HG03159 (cell line): ENCODE measurements around the gene ACACB.

Experiments
- ATAC-seq: cut with Tn5 transposase; IDR thresholded peaks from one replicate; pipeline ENCODE4 v1.9.1; 2021; ENCODE audit warnings: mild to moderate bottlenecking, moderate library complexity; ENCODE audit not compliant: unreplicated experiment

The ACACB gene

DNA sequence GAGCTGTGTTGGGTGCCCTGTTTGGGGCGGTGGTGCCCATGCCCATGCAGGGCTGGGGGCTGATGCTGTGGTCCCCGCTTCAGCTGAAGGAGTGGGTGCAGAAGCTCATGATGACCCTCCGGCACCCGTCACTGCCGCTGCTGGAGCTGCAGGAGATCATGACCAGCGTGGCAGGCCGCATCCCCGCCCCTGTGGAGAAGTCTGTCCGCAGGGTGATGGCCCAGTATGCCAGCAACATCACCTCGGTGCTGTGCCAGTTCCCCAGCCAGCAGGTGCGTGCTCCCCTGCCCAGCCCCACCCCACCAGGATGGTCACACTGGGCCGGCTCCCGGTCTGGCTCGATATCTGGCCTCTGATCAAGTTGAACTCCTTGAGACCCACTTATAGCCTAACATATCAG, 92.7 kb downstream of the ACACB start:
- ATAC-seq: no peak

DNA sequence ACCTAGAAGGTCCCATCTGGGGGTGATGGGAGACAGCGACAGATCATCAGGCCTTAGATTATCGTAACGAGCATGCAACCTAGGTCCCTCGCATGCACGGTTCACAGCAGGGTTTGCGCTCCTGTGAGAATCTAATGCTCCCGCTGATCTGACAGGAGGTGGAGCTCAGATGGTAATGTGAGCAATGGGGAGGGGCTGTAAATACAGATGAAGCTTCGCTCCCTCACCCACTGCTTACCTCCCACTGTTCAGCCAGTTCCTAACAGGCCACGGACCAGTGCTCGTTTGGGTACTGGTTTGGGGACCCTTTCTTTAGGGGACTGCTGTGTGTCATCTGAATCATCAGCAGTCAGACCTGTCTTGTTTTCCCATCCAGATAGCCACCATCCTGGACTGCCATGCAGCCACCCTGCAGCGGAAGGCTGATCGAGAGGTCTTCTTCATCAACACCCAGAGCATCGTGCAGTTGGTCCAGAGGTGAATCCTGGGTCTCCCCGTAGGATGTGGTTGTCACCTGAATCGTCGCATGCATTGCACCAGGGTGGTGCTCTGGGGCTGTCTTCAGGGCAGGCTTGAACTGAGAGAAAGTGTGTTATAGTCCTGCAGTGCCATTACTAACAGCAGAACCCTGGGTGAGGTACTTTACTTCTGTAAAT, 96.2 kb downstream of the ACACB start:
- ATAC-seq: no peak

DNA sequence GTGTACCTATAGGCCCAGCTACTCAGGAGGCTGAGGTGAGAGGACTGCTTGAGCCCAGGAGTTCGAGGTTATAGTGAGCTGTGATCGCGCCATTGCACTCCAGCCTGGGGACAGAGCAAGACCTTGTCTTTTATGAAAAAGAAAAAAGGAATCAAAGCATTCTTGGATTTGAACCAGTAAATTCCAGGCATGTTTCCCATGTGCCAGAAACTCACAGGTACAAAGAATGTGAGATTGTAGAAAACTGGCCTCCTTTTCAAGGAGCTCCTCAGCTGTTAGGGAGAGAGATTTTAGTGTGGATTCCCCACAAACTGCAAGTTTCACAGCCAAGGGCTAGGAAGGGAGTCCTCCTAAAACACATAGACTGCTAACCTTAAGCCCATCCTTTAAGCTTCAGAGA, 97.7 kb downstream of the ACACB start:
- no peak for ATAC-seq

DNA sequence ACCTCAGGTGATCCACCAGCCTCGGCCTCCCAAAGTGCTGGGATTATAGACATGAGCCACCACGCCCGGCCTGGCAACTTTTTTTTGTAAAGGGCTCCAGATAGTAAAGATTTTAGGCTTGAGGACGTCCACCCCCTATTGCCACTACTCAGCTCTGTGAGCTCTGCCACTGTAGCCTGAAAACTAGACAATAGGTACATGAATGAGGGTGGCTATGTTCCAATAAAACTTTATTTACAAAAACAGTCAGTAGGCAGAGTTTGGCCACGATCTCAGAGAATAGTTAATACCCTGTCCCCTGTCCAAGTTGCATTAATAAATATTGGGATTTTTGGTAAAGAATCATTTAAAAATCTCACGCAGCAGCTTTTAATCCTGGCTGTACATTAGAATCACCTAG, 102.6 kb downstream of the ACACB start:
- no peak for ATAC-seq

DNA sequence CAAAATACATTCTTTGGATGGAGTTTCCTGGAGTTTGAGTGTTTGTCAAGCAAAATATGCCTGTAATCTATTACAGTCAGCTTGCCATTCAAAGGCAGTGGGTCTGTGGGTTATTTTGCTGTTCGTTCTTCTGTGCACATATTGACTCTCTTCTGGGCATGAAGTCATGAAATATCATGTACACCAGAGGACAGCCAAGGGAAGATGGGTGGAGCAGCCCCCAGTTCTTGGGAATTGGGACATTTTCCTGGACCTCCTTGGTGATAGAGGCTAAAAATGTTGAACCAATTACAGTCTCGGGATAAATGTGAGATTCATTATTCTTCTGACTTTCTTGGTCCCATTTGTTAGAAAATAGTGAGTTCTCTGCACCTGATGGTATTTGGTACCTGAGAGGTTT, 103.6 kb downstream of the ACACB start:
- ATAC-seq: no peak

DNA sequence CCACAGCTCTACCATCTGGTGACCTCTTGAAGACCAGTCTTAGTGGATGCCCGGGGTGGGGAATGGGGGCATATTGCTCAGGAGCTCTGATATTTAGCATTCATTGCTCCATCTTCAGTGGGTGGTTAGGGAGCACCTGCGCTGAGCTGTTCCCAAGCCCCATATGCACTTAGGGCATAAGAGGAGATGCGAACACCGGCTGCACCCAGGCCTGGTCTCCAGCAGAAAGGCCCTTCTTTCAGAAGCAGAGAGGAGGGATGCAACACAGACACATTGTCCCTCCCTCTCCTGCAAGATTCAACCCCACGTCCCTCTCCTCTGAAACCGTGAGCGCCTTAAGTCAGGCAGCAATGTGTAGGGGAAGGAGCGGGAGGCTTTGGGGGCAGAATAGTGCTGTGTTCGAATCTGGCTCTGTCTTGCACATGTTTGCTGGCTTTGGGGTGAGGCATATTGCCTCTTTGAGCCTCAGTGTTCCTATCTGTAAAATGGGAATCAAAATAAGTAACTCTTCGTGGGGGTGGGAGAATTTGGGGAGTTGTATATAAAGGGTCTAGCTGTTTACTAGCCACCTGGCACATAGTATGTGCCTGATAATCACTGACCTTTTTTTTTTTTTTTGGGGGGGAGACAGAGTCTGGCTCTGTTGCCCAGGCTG, 105.0 kb downstream of the ACACB start:
- ATAC-seq: no peak

DNA sequence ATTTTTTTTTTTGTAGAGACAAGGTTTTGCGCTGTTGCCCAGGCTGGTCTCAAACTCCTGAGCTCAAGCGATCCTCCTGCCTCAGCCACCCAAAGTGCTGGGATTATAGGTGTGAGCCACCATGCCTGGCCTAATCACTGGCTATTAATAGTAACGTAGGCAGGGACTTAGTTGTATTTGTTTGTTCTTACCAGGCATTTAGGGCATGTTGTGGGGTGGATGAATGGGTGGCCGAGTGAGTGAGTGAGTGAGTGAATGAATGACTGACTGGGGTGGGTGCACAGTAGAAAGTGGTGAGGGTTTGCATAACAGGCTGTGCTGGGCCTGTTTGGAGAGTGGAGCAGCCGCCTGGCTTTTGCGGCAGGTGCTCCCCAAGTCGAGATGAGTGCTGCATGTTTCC, 105.7 kb downstream of the ACACB start:
- ATAC-seq: no peak

DNA sequence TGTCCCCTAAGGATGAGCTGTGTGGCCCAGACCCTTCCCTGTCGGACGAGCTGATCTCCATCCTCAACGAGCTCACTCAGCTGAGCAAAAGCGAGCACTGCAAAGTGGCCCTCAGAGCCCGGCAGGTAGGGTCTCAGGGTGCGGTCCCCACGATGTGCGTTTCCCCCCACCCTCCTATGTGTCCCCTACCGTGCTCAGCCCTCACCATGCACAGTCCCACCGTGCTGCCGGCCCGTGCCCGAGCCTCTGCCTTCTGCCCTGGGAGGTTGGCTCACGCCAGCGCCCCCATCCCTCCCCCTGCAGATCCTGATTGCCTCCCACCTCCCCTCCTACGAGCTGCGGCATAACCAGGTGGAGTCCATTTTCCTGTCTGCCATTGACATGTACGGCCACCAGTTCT, 106.1 kb downstream of the ACACB start:
- no peak for ATAC-seq

DNA sequence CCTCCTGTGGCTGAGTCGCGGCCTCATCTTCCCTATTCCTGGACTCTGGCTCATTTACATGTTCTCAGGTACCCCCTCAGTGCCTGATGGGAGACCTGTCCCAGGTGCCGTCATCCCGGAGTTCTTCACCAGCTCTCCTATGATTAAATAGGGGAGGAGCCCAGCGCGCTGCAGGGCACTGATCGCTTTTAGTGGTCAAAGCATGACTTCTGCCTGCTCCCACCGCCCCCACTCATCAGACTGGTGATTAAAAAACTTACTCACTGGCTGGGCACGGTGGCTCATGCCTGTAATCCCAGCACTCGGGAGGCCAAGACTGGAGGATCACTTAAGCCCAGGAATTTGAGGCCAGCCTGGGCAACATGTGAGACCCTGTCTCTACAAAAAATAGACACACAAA, 106.8 kb downstream of the ACACB start:
- ATAC-seq: no peak

DNA sequence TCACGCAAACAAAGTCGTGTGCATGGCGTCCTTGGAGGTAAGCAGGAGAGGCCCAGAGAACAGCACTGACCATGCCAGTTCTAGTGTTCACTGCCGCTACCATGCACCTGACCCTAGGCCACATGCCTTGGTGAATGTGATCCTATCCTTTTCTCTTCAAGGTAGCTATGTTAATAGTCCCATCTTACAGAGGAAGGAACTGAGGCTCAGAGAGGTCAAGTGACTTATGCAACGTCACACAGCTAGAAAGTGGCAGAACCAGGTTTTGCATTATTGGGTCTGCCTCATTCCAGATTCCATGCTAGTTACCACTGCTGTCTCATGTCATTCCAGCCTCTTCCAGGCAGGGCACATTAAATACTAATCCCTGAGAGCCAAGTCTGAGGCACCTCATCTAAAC, 107.5 kb downstream of the ACACB start:
- ATAC-seq: no peak

DNA sequence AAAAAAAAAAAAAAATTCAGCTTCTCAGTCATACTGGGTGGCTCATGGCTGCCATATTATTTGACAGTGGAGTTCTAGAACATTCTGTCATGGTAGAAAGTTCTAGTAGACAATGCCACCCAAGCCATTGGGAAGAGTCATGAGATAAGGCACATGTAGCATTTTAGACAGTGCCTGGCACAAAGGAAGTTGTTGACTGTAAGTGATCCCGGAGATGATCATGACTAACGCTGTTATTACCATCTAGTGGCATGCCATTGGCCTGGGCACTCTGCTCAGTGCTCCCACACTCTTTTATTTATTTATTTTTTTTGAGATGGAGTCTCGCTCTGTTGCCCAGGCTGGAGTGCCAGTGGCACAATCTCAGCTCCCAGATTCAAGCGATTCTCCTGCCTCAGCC, 112.3 kb downstream of the ACACB start:
- ATAC-seq: no peak

DNA sequence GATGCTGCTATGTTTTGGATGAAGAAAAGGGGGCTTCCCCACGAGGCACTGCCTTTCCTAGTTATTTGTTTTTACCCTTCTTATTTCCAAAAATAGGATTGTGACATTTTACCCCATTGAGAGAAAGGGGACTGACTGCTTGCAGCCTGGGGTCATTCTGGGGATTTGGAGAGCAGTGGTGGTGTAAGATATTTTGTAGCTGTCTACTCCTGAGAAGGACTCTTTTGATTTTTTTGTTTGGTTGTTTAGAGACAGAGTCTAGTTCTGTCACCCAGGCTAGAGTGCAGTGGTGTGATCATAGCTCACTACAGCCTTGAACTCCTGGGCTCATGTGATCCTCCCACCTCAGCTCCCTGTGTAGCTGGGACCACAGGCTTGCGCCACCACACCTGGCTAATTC, 113.8 kb downstream of the ACACB start:
- ATAC-seq: no peak

DNA sequence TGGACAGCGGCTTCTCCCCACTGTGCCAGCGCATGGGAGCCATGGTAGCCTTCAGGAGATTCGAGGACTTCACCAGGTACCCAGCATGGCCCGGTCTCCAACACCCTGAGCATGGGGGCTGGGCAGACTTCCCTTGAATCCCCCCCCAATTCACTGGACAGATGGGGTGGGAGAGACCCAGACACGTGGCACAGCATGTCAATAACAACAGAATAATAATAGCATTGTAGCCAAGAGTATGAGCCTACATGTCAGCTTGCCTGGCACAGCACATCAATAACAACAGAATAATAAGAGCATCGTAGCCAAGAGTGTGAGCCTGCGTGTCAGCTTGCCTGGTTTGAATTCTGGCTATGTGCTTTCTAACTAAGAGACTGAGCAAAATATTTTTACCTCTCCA, 116.3 kb downstream of the ACACB start:
- no peak for ATAC-seq

DNA sequence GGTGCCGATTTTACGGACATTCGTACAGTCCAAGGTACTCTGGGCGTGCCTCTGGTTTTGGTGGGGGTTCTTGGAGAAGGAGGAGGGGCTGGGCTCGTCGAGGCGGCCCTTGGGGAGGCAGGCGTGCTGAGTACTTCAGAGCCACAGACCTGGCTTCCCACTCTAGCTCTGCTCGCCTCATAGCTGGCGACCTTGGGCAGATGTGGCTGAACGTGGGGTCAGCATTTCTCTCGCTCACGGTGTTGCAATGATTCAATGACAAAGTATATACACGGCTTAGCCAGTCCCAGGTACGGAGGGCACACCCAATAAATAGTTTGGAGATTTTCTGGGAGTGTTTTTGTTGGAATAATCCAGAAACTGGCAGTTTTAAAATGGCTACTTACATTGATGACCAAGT, 117.6 kb downstream of the ACACB start:
- ATAC-seq: no peak

DNA sequence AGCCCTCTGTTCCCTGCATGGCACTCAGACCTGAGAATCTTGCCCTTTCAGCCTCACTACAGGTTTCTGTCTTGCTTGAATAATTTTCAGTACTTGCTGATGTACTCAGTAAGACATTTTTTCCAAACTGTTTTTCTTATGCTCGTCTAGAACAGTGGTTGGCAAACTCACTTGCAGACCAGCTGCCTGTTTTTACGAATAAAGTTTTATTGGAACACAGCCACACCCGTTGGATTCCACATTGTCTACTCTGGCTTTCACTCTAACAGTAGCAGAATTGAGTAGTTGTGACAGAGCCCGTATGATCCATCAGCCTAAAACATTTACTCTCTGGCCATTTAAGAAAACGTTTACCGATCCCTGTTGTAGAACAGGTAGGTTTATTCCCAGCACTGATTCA, 119.9 kb downstream of the ACACB start:
- ATAC-seq: no peak

DNA sequence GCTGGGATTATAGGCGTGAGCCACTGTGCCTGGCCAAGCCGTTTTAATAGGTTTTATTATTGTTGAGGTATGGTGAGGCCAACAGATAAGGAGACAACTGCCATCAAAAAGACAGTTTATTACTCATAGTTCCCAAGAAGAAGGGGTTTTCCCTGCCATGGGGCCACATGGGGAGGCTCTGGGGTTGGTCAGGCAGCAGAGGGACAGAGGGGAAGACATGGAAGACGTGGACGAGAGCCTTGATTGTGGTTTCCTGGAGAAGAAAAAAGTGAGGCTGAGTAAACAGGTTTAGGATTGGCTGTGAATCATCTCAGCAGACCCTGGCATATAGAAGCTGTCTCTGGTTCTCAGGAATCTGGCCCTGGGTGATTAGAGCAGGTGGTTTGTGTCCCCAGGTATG, 122.8 kb downstream of the ACACB start:
- no peak for ATAC-seq

DNA sequence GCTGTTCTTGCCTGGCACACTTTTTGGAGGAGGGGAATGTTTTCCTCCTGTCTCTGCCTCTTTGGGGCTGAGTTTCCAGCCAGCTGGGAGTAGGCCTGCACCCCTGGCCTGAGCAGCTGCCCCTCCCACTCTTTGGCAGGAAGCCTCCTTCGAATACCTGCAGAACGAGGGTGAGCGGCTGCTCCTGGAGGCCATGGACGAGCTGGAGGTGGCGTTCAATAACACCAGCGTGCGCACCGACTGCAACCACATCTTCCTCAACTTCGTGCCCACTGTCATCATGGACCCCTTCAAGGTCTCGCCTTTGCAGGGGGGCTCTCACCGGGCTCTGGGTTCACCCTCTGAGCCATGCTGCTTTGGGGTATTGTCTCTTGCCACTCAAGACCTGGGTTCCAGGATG, 123.3 kb downstream of the ACACB start:
- ATAC-seq: no peak

DNA sequence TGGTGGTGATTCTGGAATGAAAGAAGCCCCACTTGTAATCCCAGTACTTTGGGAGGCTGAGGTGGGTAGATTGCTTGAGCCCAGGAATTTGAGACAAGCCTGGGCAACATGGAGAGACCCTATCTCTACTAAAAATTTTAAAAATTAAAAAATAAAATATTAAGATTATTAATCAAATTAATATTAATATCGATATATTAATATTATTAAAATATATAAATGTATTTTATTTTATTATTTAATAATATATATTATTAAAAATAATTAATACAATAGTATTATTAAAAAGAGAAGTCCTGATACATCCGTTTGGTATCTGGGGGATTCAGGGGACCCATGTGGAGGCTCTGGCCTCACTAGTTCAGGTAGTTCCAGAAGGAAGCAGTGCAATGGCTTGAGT, 124.0 kb downstream of the ACACB start:
- ATAC-seq: no peak

DNA sequence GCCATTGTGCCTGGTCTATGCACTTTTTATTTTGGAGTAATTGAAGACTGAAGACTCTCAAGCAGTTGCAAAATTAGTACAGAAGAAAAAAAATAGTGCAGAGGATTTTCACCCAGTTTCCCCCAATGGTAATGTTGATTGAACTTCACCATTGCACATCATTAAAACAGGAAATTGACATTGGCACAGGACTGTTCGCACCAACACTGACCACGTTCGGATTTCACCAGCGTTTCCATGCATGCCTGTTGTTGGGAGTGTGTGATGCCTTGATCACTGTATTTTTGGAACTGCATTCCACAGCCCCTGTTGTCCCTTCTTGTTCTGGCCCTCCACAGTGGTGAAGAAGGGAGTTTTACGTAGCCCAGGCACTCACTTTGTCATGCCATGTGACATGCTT, 125.5 kb downstream of the ACACB start:
- ATAC-seq: no peak

DNA sequence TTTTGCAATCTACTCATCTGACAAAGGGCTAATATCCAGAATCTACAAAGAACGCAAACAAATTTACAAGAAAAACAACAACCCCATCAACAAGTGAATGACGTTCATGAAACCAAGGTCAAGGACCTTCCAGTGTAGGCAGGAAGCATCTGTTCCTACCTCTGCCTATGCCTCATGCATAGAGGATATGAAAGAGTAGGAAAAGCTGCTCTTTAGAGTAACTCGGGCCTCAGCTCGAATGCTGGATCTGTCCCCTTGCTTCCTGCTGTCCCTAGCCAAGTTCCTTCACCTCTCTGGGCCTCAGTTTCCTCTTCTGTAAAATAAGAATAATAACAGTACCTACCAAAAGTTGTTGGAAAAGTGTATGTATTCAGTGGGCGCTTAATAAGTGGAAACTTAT, 127.7 kb downstream of the ACACB start:
- ATAC-seq: no peak

DNA sequence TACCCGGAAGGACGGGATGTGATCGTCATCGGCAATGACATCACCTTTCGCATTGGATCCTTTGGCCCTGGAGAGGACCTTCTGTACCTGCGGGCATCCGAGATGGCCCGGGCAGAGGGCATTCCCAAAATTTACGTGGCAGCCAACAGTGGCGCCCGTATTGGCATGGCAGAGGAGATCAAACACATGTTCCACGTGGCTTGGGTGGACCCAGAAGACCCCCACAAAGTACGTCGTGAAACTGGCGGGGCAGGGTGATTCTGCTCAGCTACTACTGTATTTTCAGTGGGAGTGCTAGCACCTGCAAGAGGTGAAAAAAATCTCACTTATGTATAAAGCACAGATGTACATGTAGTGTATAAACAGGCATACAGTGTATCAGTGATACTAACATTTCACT, 129.8 kb downstream of the ACACB start:
- no peak for ATAC-seq

DNA sequence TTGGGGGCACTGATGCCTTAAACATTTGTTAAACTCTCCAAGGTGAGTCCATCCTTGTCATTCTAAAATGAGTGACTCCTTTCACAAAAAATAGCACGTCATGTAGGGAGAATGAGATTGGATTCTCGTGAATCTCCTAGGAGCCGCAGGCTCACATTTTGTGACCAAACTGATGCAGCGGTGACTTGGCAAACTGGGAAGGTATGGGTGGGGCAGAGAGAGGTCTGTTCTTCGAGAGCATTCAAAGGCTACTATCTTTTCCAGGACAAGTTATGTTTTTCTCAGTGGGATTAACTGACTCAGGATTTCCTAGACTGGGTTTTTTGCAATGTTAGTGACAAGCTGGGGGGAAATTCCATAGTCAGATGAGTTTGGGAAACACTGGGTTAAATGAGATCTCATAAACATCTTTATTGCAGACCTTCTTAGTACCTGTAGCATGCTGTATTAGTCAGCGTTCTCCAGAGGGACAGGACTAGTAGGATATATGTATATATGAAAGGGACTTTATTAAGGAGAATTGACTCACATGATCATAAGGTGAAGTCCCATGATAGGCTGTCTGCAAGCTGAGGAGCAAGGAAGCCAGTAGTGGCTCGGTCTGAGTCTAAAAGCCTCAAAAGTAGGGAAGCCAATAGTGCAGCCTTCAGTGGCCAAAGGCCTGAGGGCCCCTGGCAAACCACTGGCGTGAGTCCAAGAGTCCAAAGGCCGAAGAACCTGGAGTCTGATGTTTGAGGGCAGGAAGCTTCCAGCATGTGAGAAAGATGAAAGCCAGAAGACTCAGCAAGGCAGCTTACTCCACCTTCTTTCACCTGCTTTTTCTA, 131.7 kb downstream of the ACACB start:
- no peak for ATAC-seq
